ENCODE results near the gene OR5C1.

OR5C1 gene

DNA sequence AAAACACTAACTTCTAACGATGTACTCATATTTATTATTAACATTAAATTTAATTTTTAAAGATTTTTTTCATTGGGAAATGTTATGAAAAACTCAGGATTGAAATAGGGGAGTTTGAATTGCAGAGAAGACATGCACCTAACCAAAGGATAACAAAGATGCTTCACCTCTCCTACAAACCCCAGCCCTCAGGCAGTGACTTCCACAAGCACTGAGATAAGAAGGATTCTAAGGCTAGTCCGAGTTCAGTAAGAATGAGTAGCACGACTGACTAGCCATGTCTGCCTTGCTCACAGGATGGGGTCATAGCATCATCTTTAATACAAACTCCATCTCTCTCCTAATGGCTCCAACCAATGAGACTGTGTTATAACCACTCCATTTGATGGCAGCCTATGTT lies 7.1 kb upstream of the OR5C1 start (continued):
- TF ChIP-seq, protein P1, sequence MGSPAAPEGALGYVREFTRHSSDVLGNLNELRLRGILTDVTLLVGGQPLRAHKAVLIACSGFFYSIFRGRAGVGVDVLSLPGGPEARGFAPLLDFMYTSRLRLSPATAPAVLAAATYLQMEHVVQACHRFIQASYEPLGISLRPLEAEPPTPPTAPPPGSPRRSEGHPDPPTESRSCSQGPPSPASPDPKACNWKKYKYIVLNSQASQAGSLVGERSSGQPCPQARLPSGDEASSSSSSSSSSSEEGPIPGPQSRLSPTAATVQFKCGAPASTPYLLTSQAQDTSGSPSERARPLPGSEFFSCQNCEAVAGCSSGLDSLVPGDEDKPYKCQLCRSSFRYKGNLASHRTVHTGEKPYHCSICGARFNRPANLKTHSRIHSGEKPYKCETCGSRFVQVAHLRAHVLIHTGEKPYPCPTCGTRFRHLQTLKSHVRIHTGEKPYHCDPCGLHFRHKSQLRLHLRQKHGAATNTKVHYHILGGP (tag by site-specific recombination; IDR thresholded peaks at IDR 0.05) = no peak
- TF ChIP-seq, protein P2, sequence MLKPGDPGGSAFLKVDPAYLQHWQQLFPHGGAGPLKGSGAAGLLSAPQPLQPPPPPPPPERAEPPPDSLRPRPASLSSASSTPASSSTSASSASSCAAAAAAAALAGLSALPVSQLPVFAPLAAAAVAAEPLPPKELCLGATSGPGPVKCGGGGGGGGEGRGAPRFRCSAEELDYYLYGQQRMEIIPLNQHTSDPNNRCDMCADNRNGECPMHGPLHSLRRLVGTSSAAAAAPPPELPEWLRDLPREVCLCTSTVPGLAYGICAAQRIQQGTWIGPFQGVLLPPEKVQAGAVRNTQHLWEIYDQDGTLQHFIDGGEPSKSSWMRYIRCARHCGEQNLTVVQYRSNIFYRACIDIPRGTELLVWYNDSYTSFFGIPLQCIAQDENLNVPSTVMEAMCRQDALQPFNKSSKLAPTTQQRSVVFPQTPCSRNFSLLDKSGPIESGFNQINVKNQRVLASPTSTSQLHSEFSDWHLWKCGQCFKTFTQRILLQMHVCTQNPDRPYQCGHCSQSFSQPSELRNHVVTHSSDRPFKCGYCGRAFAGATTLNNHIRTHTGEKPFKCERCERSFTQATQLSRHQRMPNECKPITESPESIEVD (tag by site-specific recombination; IDR thresholded peaks at IDR 0.05) = no peak
- TF ChIP-seq ZNF843 (tag by site-specific recombination; IDR thresholded peaks at IDR 0.05) (no peak), HOXD13 (CRISPR knock-in tag; IDR thresholded peaks at IDR 0.05; ENCODE audit: borderline replicate concordance) (no peak), ZNF19 (tag by site-specific recombination; IDR thresholded peaks at IDR 0.05; ENCODE audit: low read depth) (no peak), ZNF223 (tag by site-specific recombination; IDR thresholded peaks at IDR 0.05) (no peak), ZNF664 (tag by site-specific recombination; IDR thresholded peaks at IDR 0.05) (no peak), IKZF3 (tag by site-specific recombination; IDR thresholded peaks at IDR 0.05) (no peak), ZNF558 (tag by site-specific recombination; IDR thresholded peaks at IDR 0.05) (no peak), ZNF600 (tag by site-specific recombination; IDR thresholded peaks at IDR 0.05) (no peak)

DNA sequence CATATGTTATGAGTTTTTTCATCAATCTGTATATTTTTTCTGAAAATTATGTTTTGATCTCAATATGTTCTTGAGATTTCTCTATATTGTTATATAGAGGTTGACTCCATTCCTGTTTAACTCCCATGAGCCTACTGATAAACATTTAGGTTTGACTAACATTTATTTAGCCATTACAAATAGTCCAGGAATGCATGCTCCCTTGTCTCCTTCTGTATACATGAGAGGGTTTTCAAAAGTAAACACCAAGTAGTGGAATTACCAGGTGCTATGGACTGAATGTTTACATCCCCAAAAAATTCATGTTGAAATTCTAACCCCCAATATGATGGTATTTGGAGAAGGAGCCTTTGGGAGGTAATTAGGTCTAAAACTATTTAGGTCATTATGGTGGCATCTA lies 3.5 kb upstream of the OR5C1 start:
- CTCF ChIA-PET = no interaction called here
- no peaks in the 10 kb centered on the region for H3K9me3 ChIP-seq (ENCODE audit: control insufficient read depth, insufficient read depth, low read depth, low read length)
- H3K27ac ChIP-seq (ENCODE audit: extremely low read depth, low read depth, low read length) = no peak overlapping the region
- H3K4me1 ChIP-seq (ENCODE audit: control insufficient read depth, insufficient read depth, low read length) = no peaks in the 10 kb centered on the region
- POLR2A ChIA-PET = no interaction called here
- H3K36me3 ChIP-seq (ENCODE audit: control insufficient read depth in 2 of 2, insufficient read depth in 1 of 2, low read length in 2 of 2) = no peaks in the 10 kb centered on the region
- no peak overlapping the region for H3K4me3 ChIP-seq (ENCODE audit: low read depth, low read length)
- TF ChIP-seq ZEB2 (tag by site-specific recombination; IDR thresholded peaks at IDR 0.05) = no peak
- TF ChIP-seq, protein P3, sequence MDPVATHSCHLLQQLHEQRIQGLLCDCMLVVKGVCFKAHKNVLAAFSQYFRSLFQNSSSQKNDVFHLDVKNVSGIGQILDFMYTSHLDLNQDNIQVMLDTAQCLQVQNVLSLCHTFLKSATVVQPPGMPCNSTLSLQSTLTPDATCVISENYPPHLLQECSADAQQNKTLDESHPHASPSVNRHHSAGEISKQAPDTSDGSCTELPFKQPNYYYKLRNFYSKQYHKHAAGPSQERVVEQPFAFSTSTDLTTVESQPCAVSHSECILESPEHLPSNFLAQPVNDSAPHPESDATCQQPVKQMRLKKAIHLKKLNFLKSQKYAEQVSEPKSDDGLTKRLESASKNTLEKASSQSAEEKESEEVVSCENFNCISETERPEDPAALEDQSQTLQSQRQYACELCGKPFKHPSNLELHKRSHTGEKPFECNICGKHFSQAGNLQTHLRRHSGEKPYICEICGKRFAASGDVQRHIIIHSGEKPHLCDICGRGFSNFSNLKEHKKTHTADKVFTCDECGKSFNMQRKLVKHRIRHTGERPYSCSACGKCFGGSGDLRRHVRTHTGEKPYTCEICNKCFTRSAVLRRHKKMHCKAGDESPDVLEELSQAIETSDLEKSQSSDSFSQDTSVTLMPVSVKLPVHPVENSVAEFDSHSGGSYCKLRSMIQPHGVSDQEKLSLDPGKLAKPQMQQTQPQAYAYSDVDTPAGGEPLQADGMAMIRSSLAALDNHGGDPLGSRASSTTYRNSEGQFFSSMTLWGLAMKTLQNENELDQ (tag by site-specific recombination; IDR thresholded peaks at IDR 0.05; ENCODE audit: low read depth) = no peak
- TF ChIP-seq ZNF626 (tag by site-specific recombination; IDR thresholded peaks at IDR 0.05) = no peak
- TF ChIP-seq GLIS2 (tag by site-specific recombination; IDR thresholded peaks at IDR 0.05) = no peak
- TF ChIP-seq, protein P4, sequence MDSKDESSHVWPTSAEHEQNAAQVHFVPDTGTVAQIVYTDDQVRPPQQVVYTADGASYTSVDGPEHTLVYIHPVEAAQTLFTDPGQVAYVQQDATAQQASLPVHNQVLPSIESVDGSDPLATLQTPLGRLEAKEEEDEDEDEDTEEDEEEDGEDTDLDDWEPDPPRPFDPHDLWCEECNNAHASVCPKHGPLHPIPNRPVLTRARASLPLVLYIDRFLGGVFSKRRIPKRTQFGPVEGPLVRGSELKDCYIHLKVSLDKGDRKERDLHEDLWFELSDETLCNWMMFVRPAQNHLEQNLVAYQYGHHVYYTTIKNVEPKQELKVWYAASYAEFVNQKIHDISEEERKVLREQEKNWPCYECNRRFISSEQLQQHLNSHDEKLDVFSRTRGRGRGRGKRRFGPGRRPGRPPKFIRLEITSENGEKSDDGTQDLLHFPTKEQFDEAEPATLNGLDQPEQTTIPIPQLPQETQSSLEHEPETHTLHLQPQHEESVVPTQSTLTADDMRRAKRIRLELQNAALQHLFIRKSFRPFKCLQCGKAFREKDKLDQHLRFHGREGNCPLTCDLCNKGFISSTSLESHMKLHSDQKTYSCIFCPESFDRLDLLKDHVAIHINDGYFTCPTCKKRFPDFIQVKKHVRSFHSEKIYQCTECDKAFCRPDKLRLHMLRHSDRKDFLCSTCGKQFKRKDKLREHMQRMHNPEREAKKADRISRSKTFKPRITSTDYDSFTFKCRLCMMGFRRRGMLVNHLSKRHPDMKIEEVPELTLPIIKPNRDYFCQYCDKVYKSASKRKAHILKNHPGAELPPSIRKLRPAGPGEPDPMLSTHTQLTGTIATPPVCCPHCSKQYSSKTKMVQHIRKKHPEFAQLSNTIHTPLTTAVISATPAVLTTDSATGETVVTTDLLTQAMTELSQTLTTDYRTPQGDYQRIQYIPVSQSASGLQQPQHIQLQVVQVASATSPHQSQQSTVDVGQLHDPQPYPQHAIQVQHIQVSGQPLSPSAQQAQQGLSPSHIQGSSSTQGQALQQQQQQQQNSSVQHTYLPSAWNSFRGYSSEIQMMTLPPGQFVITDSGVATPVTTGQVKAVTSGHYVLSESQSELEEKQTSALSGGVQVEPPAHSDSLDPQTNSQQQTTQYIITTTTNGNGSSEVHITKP (tag by site-specific recombination; IDR thresholded peaks at IDR 0.05) = no peak
- no peak for TF ChIP-seq BCL11A (tag by site-specific recombination; IDR thresholded peaks at IDR 0.05; ENCODE audit: low read depth)
- TF ChIP-seq ZNF426 (tag by site-specific recombination; IDR thresholded peaks at IDR 0.05) = no peak
- no peak for TF ChIP-seq ZSCAN23 (tag by site-specific recombination; IDR thresholded peaks at IDR 0.05)
- no peak for TF ChIP-seq ZFHX2 (tag by site-specific recombination; conservative IDR thresholded peaks at IDR 0.05)
- no peak for TF ChIP-seq ZNF155 (tag by site-specific recombination; IDR thresholded peaks at IDR 0.05)
- TF ChIP-seq ZNF624 (tag by site-specific recombination; IDR thresholded peaks at IDR 0.05) = no peak
- no peak for TF ChIP-seq ZNF621 (tag by site-specific recombination; IDR thresholded peaks at IDR 0.05)
- no peak for TF ChIP-seq ZNF521 (tag by site-specific recombination; IDR thresholded peaks at IDR 0.05)
- TF ChIP-seq ZNF48 (tag by site-specific recombination; IDR thresholded peaks at IDR 0.05) = no peak
